Ectodermal cell (in vitro differentiated cells): Measurements from ENCODE around the gene MRPS10.

Experiments
- H3K27ac ChIP-seq: 2 replicates; pipeline ENCODE4 v1.7.0; 2013; ENCODE audit warnings: mild to moderate bottlenecking, low read depth, low read length; ENCODE audit not compliant: insufficient read depth, poor library complexity, severe bottlenecking
- H3K27me3 ChIP-seq: 2 replicates; pipeline ENCODE4 v1.7.0; 2013; ENCODE audit warnings: mild to moderate bottlenecking, low read length; ENCODE audit not compliant: insufficient read depth, control insufficient read depth, poor library complexity, severe bottlenecking
- H3K36me3 ChIP-seq: one replicate; pipeline ENCODE4 v1.7.0; 2013; ENCODE audit warnings: low read length; ENCODE audit not compliant: control insufficient read depth, insufficient read depth
- H3K4me1 ChIP-seq: one replicate; pipeline ENCODE4 v1.7.0; 2013; ENCODE audit warnings: low read length; ENCODE audit not compliant: control insufficient read depth, insufficient read depth
- H3K4me3 ChIP-seq: 2 replicates; pipeline ENCODE4 v1.7.0; 2013; ENCODE audit warnings: low read depth, low read length, control low read depth; ENCODE audit not compliant: insufficient read depth
- H3K9me3 ChIP-seq: 2 replicates; pipeline ENCODE4 v1.7.0; 2013; ENCODE audit warnings: mild to moderate bottlenecking, low read length, moderate library complexity; ENCODE audit not compliant: control insufficient read depth
- WGBS, 2 experiments: methylation state at CpG; one replicate each; pipeline ENCODE4 v1.1.7; 2013; ENCODE audit warnings: missing lambda C conversion rate in 2 of 2; 5-methylcytosine and 5-hydroxymethylcytosine counted together

Gene MRPS10

GRCh38 chr6:42257614-42258013 lies 40.0 kb upstream of the MRPS10 start:
- 11 to 13% methylated on average over 3 of the region's 3 CpGs for WGBS, 2 experiments
- Histone ChIP-seq H3K36me3 (peaks cover 29% of the 10 kb centered on the region), H3K4me3 (no peak overlapping the region), H3K27me3 (no peaks in the 10 kb centered on the region), H3K4me1 (no peaks in the 10 kb centered on the region), H3K9me3 (no peaks in the 10 kb centered on the region), H3K27ac (no peak overlapping the region)

DNA sequence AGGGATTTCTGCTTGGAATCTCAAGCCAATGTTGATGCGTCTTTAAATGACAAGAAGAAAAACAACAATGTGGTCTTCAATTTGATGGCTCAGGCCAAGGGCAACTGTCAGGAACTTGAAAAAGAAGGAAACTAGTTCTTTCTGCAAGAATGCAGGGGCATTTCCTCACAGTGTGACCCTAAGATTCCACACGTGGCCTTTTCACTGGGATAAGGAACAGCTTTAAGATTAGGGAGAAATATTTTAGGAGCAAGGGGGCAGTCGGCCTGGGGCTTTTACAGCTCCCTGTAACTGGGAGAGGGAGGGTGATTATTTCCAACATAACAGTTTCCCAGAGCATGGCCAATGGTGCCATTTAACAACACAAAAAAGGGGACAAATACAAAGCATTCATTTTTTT lies 39.4 kb upstream of the MRPS10 start:
- no peaks in the 10 kb centered on the region for H3K9me3 ChIP-seq
- no peaks in the 10 kb centered on the region for H3K4me1 ChIP-seq
- 52 to 64% methylated on average over 2 to 3 of the region's 3 CpGs for WGBS, 2 experiments
- peaks cover 29% of the 10 kb centered on the region for H3K36me3 ChIP-seq
- H3K4me3 ChIP-seq: no peak overlapping the region
- H3K27ac ChIP-seq: no peak overlapping the region
- no peaks in the 10 kb centered on the region for H3K27me3 ChIP-seq

GRCh38 chr6:42255050-42255449 lies 37.4 kb upstream of the MRPS10 start:
- H3K27me3 ChIP-seq: no peaks in the 10 kb centered on the region
- peaks cover 3% of the 10 kb centered on the region for H3K4me1 ChIP-seq
- peaks cover 29% of the 10 kb centered on the region for H3K36me3 ChIP-seq
- H3K27ac ChIP-seq: no peak overlapping the region
- H3K4me3 ChIP-seq: no peak overlapping the region
- 94 to 95% methylated on average over 5 of the region's 5 CpGs for WGBS, 2 experiments
- no peaks in the 10 kb centered on the region for H3K9me3 ChIP-seq

DNA sequence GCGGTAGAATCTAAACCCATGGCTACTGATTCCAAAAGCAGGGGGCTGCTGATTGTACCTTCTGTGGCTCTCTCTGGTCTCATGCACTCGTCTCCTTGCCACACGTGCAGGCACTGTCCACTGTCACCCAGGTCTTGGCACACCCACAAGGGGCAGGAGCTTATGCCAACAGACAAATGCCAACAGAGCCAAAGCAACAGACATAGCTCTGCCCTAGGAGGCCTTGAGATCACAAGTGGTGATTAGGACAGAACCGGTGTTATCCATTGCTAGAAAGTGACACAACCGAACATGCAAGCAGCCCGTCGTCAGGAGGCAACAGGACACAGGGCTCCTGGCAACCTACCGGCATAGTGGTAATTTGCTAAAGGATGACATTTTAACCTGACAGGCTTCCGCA lies 36.8 kb upstream of the MRPS10 start:
- WGBS, 2 experiments: 95 to 97% methylated on average over 9 of the region's 9 CpGs
- Histone ChIP-seq H3K4me1 (peaks cover 3% of the 10 kb centered on the region), H3K4me3 (no peak overlapping the region), H3K27ac (no peak overlapping the region), H3K36me3 (peaks cover 29% of the 10 kb centered on the region), H3K9me3 (no peaks in the 10 kb centered on the region), H3K27me3 (no peaks in the 10 kb centered on the region)

DNA sequence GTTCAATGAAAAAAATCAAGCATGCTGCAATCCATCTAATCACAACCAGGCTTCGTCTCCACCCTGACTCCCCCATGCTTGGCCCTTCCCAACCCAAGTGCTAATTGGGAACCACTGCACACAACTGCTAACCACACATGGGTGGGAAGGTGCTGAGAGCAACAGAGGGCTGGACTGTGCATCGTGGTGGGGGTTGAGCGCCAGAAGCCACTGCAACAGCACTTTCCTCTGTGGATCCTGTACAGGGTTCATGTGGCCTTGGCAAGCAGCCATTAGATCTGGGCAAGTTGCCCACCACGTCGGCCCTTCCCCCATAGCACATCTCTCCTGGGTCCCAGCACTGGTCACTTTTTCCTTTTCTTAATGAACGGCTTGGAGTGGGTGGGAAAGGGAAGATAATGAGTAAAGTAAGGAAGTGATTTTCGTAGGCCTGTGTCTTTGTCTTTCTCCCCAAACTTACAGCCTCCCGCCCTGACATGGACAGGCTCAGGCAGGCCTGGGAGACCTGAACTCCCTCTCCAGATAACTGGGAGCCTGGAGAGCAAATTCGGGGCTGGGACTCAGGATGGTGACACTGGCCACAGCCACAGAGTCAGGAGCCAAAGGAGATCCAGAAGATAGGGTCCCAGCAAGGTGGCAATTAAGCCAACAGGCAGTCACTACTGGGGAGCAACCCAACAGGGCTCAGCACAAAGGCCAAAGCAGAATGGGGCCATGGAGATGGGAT lies 34.4 kb upstream of the MRPS10 start:
- no peak overlapping the region for H3K27ac ChIP-seq
- peaks cover 29% of the 10 kb centered on the region for H3K36me3 ChIP-seq
- no peak overlapping the region for H3K4me3 ChIP-seq
- peaks cover 3% of the 10 kb centered on the region for H3K4me1 ChIP-seq
- no peaks in the 10 kb centered on the region for H3K27me3 ChIP-seq
- H3K9me3 ChIP-seq: no peaks in the 10 kb centered on the region
- 95% methylated on average over 8 to 9 of the region's 9 CpGs for WGBS, 2 experiments

DNA sequence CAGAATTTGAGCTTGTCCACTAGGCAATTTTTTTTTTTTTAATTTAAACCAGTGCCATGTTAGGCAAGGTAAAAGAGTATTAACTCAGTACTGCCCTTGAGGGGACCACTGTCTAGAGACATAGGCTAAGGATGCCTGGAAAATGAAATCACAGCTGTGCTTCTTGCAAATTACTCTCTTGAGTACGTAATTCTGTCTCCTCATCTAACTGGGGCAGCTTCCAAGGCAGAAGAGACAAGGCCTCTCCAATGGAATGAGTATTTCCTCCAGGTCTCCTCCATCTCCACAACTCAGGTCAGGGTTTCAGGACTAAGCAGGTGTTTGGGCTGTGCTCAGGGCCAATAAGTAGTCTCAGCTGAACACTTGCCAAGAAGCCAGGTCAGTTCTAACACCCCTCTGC lies 33.8 kb upstream of the MRPS10 start:
- 93 to 97% methylated on average over 1 of the region's 1 CpG for WGBS, 2 experiments

GRCh38 chr6:42250274-42250931 lies 32.7 kb upstream of the MRPS10 start:
- Histone ChIP-seq H3K4me3 (no peak overlapping the region), H3K4me1 (peaks cover 3% of the 10 kb centered on the region), H3K27me3 (no peaks in the 10 kb centered on the region), H3K27ac (peak overlapping the region; percentile 61), H3K36me3 (peaks cover 19% of the 10 kb centered on the region), H3K9me3 (no peaks in the 10 kb centered on the region)
- WGBS, 2 experiments: 68 to 76% methylated on average over 10 of the region's 10 CpGs

More for the DNA sequence above, 33.8 kb upstream of the MRPS10 start:
- Histone ChIP-seq H3K9me3 (no peaks in the 10 kb centered on the region), H3K27ac (no peak overlapping the region), H3K27me3 (no peaks in the 10 kb centered on the region), H3K4me1 (peaks cover 3% of the 10 kb centered on the region), H3K4me3 (no peak overlapping the region), H3K36me3 (peaks cover 23% of the 10 kb centered on the region)

GRCh38 chr6:42249279-42249678 lies 31.6 kb upstream of the MRPS10 start:
- no peak overlapping the region for H3K27ac ChIP-seq
- 95 to 96% methylated on average over 3 of the region's 3 CpGs for WGBS, 2 experiments
- no peak overlapping the region for H3K4me3 ChIP-seq
- no peaks in the 10 kb centered on the region for H3K27me3 ChIP-seq
- H3K9me3 ChIP-seq: no peaks in the 10 kb centered on the region
- H3K36me3 ChIP-seq: peaks cover 16% of the 10 kb centered on the region
- peaks cover 3% of the 10 kb centered on the region for H3K4me1 ChIP-seq

- H3K27me3 ChIP-seq: no peaks in the 10 kb centered on the region
- no peak overlapping the region for H3K27ac ChIP-seq
- 96% methylated on average over 11 of the region's 11 CpGs for WGBS, 2 experiments
- peaks cover 10% of the 10 kb centered on the region for H3K36me3 ChIP-seq
- no peaks in the 10 kb centered on the region for H3K9me3 ChIP-seq
- H3K4me3 ChIP-seq: no peak overlapping the region
- no peaks in the 10 kb centered on the region for H3K4me1 ChIP-seq
These were observed 25.4 kb upstream of the MRPS10 start for GRCh38 chr6:42243046-42243445.

- no peak overlapping the region for H3K4me3 ChIP-seq
- H3K36me3 ChIP-seq: peaks cover 10% of the 10 kb centered on the region
- no peaks in the 10 kb centered on the region for H3K4me1 ChIP-seq
- no peak overlapping the region for H3K27ac ChIP-seq
- H3K27me3 ChIP-seq: no peaks in the 10 kb centered on the region
- WGBS, 2 experiments: 36 to 45% methylated on average over 5 of the region's 5 CpGs
- H3K9me3 ChIP-seq: no peaks in the 10 kb centered on the region
These were observed 24.3 kb upstream of the MRPS10 start for GRCh38 chr6:42241915-42242314.
